NCI-H1694 treated with DMSO at 0.1 percent for 48 hours (cell line): ENCODE data around the gene SBK1.
"Not testable (repeated sequence)": the region's sequence is repeated elsewhere in the genome, so short reads cannot be mapped to it uniquely, and the experiment has no call there.

Experiments
- DNase-seq: peaks from one replicate; lab custom pipeline; 2025; lab: John Stamatoyannopoulos, UW

SBK1 gene

DNA sequence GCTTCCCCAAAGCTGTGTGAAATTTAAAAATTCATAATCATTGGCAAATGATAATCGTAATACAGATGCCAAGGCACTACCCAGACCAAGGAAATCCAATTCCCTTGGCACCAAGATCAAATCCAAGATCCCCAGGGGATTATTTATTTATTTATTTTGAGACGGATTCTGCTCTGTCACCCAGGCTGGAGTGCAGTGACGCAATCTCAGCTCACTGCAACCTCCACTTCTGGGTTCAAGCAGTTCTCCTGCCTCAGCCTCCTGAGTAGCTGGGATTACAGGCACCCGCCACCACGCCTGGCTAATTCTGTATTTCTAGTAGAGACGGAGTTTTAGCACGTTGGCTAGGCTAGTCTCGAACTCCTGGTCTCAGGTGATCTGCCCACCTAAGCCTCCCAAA is 43.4 kb downstream of the SBK1 start:
- not testable (repeated sequence) for DNase-seq

- not testable (repeated sequence) for DNase-seq
These were observed 44.8 kb downstream of the SBK1 start for GRCh38 chr16:28336940-28337710.

DNA sequence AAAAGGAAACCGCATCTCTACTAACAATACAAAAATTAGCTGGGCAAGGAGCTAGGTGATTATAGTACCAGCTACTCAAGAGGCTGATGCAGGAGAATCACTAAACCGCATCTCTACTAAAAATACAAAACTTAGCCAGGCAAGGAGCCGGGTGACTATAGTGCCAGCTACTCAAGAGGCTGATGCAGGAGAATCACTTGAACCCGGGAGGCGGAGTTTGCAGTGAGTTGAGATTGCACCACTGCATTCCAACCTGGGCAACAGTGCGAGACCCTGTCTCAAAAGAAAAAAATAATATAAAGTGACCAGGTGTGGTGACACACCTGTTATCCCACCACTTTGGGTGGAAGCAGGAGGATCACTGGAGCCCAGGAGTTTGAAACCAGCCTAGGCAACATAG is 45.9 kb downstream of the SBK1 start:
- not testable (repeated sequence) for DNase-seq

GRCh38 chr16:28362600-28362999 is 70.3 kb downstream of the SBK1 start:
- DNase-seq: not testable (repeated sequence)

GRCh38 chr16:28363408-28363807 is 71.1 kb downstream of the SBK1 start, which contains the start of gene NPIPB6:
Gene NPIPB6 (minus strand): TSS chr16:28363508. CDS start chr16:28362822, 686 bp downstream.
- DNase-seq: not testable (repeated sequence)

- not testable (repeated sequence) for DNase-seq
These were observed 72.2 kb downstream of the SBK1 start for GRCh38 chr16:28364268-28365173.

DNA sequence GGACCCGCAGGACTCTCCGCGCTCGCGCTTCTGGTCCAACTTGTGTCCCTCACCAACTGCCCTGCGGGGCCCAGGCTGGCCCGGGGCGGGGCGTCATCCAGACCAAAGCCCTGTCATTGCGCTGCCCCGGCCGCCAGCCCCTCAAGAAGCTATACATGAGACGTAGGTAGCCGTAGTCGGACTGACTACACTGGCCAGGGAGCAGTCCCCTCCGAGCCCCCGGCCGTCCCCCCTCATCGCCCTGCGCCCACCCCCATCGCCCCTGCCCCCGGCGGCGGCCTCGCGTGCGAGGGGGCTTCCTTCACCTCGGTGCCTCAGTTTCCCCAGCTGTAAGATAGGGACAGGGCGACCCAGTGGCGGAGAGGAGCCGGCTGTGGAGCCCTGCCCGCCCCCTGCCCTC is 75.6 kb downstream of the SBK1 start:
- not testable (repeated sequence) for DNase-seq
